ENCODE data around the gene PLA2G4D.

PLA2G4D gene

DNA sequence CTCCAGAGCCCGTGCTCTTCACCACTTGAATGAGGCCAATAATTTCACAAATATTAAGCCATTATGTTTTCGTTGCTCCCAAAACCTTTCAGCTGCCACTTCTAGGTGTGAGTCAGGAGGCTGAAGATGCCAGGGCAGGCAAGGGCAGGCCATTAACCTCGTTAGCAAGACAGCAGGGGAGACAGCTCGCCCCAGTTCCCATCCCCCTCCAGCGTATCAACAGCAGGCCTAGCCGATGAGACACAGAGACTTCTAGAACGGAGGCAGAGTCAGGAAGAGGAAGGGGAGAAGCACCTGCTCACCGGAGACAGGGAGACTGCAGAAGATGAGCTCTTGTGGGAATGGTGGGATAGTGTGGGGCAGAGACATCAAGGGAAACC lies 45.6 kb downstream of the PLA2G4D start:
- DNase-seq (ENCODE audit: low spot score), result no peak

DNA sequence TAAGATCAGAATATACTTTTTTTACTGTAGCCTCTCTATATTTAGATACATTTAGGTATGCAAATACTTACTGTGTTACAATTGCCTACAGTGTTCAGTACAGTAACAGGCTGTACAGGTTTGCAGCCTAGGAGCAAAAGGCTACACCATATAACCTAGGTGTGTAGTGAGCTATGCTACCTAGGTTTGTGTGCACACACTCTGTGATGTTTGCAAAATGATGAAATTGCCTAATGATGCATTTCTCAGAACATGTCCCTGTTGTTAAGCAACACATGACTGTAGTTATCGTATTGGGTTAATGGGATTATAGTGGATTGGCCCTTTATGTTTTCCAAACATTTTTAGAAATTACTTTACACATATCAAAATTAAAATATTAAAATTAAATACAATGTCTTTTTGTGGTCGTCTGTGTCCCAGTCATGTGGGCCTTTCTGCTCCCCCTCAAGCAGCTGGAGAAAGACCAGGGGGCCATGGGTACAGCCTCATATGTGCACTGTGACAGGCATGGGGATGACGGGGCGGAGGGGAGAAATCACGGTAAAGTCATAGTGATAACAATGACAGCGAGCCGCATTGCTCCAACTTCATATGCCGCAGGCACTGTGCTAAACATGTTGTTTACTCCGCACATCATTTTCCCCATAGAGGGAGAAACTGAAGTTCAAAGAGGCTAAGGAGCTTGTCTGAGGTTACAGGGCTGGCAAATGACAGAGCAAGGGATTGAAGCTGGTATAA lies 46.1 kb downstream of the PLA2G4D start:
- DNase-seq (ENCODE audit: low spot score), result no peak

DNA sequence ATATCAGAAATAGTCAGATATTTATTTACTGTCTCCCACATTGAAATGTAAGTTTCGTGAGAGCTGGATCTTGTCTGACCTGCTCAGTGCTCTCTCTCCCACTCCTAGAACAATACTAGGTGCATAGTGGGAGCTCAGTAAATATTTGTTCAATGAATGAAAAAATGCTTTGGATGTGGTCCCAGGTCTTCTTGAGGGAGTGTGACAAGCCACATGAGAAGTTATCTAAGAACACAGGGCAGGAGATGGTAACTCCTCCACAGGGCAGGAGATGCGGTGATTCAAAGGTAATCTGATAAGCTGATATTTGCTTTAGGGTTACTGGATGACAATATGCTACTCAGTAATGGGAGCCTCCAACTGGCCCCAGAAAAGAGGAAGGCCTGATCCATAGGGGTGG lies 47.8 kb downstream of the PLA2G4D start:
- DNase-seq (ENCODE audit: low spot score), result no peak

DNA sequence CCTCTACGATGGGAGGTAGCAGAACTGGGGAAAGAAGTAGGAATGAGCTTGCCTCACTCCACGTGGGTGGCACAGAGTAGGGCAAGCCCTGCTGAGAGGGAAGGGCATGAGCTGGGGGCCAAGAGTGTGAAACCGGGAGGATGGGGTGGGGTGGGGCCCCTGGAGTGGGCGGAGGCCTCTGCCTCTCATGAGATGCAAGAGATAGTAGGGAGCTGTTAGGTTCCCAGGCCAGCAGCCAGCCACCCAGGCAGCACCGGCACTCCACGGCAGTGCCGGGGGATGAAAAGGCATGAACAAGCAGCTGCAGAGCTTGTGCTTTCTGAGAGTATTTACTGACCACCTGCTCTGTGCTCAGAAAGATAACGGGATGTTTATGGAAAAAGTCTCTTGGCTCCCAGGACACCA lies 49.1 kb downstream of the PLA2G4D start:
- DNase-seq (ENCODE audit: low spot score), result no peak

DNA sequence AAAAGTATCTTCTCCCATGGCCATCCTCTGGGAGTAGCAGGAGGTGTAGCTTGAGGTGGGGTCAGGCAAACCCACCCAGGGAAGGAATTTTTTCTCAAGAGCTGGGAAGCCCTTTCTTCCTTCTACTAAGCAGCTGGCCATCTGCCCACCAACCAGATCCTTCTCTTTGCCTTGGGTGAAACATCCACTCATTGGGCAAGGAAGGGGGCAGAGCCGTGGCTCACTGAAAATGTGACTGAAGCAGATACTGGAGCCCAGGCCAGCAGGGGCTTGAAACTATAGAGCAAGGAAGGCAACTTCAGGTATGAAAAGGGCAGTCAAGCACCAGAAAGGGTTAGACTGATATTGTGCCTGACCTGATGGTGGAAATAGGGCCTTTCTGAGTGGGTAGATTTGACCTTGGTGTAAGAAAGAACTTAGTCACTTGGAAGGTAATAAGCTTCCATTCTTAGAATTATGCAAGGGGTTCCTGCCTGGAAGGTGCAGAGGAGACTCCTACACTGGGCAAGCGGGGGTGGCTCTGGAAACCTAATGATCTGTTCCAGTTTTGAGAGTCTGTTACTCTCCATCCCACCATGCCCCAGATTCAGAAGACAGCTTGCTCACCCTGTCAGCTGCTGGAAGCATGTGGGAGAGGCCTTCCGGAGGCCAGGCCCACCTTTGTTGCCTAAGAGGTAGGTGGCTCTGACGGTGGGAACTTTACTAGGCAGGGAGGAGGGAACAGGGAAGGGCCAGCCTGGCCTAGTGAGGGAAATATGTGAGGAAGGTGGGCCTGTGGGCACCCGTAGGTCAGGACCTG lies 51.6 kb downstream of the PLA2G4D start:
- DNase-seq (ENCODE audit: low spot score), result no peak

DNA sequence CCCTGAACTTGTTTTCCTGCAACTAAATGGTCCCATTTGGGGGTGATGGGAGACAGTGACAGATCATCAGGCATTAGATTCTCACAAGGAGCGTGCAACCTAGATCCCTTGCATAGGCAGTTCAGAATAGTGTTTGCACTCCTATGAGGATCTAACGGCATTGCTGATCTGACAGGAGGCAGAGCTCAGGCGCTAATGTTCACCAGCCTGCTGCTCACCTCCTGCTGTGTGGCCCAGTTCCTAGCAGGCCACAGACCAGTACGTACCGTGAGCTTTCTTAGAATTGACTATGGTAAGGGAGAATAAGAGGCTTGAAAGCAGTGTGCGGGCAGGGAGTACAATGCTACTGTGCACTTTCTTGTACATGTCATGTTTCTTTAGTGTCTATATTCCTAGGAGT lies 56.0 kb downstream of the PLA2G4D start:
- no peak for DNase-seq (ENCODE audit: low spot score)

DNA sequence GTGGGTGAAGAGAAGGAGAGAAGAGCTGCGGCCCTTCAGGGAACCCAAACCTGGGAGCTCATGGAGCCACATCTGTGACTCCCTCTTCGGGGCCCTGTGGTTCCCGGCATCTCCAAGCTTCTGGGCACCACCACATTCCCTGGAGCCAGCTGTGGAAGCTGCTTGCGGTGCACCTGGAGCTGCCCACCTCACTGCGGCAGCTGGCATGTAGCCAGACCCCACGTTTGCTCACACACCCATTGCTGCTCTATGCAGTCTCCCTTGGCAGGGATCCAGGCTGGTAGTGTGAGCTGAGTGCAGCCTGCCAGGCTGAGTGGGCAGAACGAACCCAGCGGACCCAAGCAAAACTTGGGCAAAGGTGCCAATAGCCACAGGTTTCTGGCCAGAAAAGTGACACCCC lies 56.7 kb downstream of the PLA2G4D start:
- DNase-seq (ENCODE audit: low spot score), result peak; percentile 75

DNA sequence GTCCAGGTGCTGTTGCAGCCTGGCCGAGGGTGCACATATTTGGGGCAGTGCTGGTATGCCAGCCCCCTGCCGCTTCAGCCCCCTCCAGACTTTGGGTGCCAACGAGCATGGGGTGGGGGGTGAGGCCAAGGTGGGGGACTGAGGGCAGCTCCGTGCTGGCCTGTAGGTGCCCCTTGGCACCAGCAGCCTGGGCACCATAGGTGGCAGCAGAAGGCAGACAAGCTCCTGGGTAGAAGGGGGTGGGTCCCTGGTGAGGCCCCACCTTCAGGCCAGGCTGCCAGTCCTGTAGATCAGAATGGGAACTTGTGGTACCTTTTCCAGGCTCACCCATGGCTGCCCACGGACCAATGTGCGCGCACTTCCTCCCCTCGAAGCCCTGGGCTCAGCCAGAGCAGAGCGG lies 57.4 kb downstream of the PLA2G4D start:
- no peak for DNase-seq (ENCODE audit: low spot score)

DNA sequence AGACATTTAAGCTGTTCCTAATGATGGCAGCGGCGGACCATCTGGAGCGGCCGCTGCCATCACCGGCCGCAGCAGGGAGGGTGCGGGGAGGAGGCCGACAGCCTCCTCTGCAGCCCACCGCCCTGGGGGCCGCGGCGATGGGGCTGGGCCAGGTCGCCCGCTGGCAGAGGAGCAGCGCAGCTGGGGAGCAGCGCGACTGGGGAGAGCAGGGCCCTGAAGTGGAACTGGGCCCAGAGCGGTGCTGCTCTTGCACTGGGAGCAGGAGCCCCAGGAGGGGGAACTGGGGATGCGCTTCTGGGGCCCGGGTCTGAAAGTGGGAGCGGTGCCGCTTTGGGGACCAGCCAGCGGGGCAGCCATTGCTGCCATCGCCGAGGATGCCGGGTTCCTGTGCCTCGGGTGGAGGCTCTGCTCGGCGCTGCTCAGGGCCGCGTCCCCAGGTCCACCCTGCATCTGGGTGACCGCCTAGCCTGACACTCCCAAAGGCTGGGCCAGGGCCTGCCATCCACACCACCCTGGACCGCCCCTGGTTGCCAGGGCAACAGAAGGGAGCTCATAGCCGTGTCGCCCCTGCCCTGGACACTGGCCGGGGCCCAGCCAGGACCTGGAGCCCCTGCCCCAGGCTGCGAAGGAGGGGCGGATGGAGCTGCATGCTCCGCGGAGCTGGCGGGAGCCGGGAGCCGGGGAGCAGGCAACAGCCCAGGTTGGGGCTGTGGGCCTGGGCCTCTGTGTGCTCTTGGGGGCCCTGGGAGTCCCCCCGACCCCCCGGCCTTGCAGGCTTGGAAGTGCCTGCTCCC lies 58.1 kb downstream of the PLA2G4D start:
- DNase-seq (ENCODE audit: low spot score), result no peak

DNA sequence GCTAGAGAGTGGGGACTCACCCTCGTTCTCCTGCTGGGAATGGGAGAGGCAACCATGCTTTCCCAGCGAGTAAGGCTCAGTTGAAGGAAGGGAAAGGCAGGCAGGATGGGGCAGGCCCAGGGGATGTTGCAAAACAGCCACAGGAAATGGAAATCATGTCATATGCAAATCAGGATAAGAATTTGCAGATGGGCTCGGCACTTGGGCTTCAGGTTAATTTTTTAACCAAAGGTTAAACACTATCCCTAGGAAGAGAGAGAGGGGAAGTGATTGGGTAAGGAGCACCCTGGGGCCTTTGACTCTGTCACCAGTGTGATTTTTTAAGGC lies 59.0 kb downstream of the PLA2G4D start:
- peak; percentile 87 for DNase-seq (ENCODE audit: low spot score)

DNA sequence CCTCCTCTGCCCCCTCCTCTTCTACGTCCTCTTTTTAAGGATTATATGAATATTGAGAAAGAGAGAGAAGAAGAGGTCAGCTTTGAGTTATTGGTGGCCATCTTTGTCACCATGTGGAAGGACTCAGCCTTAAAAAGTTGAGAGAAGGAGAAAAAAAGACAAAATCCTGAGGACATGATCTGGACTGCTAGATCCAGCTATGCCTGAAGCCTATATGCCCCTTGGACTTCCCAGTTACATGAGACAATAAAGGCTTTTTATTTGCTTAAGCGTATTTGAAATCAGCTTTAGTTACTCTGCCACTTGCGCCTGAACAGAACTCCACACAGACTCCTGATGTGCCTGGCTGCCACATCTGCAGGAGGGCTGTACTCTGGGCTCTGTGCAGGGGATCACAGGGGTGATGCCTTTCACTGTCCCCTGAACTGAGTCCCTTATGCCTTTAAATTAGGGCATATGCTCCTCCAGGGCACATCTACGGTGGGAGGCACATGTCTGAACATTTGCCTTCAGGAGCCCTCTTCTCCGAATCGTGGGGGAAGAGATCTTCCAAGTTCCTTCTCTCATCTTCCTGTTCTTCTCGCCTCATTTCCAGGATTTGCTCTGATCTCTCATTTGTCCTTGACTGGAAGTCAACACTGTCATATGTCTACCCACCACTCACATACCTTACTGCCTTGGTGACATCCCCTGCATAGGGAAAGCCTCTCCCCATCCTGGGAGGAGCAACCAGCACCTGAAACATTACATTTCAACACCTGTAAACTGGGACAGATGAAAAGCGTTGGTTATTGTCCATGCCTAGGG lies 59.5 kb downstream of the PLA2G4D start:
- no peak for DNase-seq (ENCODE audit: low spot score)

DNA sequence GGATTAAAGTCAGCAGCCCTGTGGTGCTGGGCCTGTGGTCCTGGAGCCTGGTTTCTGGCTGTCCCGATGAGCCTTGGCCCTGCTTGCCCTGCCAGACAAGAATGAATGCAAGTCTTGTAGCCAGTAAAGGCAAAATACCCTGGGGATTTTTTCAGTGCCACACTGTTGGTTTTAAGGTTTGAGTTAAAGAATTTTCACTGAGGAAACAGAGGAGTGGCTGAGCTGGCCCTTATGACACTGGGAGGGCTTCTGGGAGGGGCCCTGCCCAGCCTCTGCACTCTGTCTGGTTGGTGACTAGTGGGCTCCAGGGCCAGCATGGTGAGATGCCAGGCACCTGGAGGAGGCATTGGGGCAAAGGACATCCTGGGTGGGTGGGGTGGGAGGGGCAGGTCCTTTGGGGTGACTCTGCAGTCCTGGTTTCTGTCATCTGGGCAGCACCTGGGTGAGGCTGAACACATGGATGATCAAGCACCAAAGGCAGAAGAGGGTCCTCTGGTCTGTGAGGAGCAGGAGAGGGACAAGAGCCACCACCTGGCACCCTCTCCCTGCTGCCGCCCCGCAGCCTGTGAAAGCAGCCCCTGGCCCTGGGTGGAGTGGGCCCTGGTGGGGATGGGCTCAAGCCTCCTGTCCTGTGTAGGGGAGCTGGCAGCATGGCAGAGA lies 61.0 kb downstream of the PLA2G4D start:
- DNase-seq (ENCODE audit: low spot score), result no peak

DNA sequence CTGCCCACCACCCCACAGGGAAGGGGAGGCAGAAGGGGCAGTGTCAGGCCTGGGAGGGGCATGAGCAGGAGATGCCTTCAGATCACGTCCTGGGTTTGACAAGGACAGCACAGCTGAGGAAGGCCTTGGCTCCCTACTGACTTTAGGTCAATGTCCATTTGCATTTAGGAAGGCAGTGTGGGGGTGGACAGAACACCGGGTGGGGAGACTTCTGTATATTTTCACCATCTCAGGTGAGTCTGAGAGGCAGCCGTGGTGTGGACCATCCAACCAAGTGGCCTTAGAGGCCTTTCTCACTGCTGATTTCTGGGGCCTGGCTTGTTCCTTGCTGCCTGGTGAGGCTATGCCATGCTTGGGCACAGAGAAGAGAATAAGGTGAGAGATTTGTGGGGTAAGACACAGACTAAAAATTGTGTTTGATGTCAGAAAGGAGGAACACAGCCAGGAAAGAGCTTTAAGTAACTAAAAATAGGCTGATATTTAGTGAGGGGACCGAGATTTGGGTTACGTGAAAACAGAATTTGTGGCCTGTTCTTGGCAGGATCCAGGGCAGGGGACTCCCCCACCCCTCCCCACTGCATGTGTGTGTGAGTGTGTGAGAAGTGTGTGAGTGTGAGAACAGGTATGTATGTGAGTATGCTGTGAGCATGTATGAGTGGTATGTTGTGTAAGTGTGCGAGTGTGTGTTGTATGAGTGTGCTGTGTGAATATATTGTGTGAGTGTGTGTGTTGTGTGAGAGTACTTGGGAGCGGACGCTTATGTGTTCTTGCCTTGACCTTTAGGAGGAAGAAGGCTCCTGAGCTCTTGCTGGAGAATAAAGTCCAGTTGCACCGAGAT lies 61.8 kb downstream of the PLA2G4D start:
- DNase-seq (ENCODE audit: low spot score), result no peak

DNA sequence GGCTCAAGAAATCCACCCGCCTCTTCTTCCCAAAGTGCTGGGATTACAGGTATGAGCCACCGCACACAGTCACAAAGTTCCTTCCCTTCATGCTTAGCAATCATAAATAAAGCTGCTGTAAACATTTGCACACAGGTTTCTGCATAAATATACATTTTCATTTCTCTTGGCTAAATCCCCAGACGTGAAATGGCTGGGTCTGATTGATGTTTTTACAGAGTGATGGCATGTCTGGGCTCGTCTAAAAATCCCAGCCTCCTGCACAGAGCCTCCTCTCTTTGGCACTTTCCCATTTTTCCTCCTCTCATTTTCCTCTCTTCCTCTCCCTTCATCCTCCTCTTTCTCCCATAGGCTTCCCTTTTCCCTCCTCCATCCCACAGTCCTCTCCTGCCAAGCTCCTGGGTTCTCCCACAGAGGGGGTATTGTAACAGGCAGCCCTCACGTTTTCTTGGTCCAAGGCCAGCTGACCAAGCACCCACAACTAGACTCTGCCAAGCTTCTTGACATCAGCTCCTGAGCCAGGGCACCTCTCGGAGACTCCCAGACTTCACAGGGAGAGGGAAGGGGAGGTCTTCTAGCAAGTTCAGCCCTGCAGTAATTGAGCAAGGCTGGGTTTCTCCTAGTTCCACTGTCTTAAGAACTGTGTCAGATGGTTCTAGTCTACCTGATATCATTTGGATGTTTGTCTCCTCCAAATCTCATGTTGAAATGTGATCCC lies 63.0 kb downstream of the PLA2G4D start:
- no peak for DNase-seq (ENCODE audit: low spot score)

DNA sequence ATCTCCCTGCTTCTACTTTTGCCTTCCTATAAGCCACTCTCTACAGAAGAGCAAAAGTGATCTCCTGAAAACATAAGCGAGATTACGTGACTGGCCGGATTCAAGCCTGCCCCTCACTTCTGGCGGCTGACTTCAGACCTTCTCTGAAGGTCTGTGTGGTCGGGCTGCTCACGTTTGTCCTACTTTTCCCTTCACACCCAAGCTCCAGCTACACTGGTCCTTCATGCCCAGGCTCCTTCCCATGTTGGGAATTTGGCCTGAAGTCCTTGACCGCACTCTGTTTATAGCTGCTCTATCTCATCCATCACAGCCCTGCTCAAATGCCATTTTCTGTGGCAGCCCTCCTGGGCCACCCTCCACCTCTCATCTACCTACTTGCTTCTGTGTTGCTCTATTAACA lies 66.8 kb downstream of the PLA2G4D start:
- DNase-seq (ENCODE audit: low spot score), result no peak

DNA sequence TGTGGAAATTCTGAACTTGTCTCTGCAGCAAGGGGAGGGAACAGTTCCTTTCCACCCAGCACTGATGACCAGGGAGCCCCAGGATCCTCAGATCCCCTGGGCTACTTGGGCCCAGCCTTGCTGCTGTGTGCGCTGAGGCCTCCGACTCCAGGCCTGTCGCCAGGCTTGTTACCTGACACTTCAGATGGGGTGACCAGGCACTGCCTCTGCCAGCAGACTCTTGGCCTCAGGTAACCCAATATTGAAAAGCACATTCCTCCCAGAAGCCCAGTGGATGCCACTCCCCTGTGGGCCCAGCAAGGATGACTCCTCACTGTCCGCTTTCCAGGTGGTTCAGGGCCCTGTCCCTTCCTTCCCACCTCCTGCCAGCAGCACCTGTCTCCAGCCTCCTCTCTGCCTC lies 70.1 kb downstream of the PLA2G4D start:
- DNase-seq (ENCODE audit: low spot score), result no peak

DNA sequence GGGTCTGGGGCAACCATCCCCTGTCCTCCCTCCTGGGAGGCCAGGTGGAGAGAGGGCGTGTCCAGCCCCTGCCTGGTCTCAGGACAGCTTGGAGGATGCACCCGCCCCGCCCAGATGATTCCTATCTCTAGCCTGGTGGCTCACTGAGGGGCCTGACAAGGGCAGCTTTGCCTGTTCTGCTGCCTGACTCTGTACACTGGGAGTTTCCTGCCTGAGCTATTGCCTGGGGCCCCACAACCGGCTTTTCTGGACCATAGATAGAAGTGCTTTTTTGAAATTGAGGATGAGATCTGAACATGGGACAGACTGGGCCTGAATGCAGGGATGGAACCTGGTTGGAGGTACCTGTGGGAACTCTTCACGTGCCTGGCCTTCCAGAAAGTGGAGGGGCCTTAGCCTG lies 72.8 kb downstream of the PLA2G4D start:
- no peak for DNase-seq (ENCODE audit: low spot score)

DNA sequence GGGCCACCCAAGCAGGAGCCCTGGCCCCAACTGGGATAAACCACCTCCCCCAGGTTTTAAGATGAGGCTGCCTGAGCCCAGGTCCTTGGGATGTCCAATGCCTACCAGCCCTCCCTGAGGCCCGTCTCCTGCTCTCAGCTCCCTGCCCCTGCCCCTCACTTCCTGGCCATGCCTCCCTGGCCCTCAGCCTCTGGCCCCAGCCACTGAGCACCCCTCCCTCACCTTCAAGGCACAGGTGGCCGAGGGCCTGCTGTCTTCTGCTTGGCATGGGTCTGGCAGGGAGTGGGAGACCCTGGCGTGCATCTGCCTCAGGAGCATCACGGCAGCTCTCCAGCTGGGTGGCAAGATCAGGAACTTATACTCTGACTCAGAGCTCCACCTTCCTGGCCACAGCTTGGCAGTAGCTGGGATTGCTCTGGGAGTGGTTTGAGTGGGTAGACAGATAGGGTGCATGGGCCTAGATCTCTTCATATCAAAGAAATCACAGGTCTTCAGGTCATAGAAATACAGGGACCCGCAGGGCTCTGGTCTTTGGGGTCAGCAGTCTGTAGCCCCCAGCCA lies 73.6 kb downstream of the PLA2G4D start, which contains the start of gene PLA2G4E:
Gene PLA2G4E (minus strand): TSS at position 330 of the 561 bp plus-strand sequence. CDS start 12 bp downstream, at position 318.
- no peak for DNase-seq (ENCODE audit: low spot score)

Data from kidney tubule cell (primary cell).